SJCRH30 (cell line): ENCODE measurements around the gene ITFG2. TPM values are rescaled to one million over a fixed set of nuclear protein-coding genes. Genes with fewer than 3 reads are reported as not detected.
"Not testable (repeated sequence)": the region's sequence is repeated elsewhere in the genome, so short reads cannot be mapped to it uniquely, and the experiment has no call there.

Experiments used
- DNase-seq, 2 experiments: peaks; one replicate each; pipeline ENCODE4 v3.0.0-alpha.2; 2015 to 2020
- H3K27ac ChIP-seq: fragments of 250-450 bp; sonication (Bioruptor Pico); 2 replicates; pipeline ENCODE4 v1.5.1; 2020; ENCODE audit warnings: mild to moderate bottlenecking, moderate library complexity
- H3K27me3 ChIP-seq: fragments of 250-450 bp; sonication (Bioruptor Pico); 2 replicates; pipeline ENCODE4 v1.5.1; 2020; ENCODE audit warnings: mild to moderate bottlenecking, moderate library complexity
- H3K36me3 ChIP-seq: fragments of 250-450 bp; sonication (Bioruptor Pico); 2 replicates; pipeline ENCODE4 v1.5.1; 2020; ENCODE audit warnings: mild to moderate bottlenecking, moderate library complexity
- H3K4me1 ChIP-seq: fragments of 250-450 bp; sonication (Bioruptor Pico); 2 replicates; pipeline ENCODE4 v1.5.1; 2020; ENCODE audit warnings: mild to moderate bottlenecking, moderate library complexity
- H3K4me3 ChIP-seq: fragments of 250-450 bp; sonication (Bioruptor Pico); 2 replicates; pipeline ENCODE4 v1.5.1; 2020; ENCODE audit warnings: mild to moderate bottlenecking, moderate library complexity
- H3K9me3 ChIP-seq: fragments of 250-450 bp; sonication (Bioruptor Pico); replicated peaks from 2 replicates; pipeline ENCODE4 v1.5.1; 2020; ENCODE audit warnings: mild to moderate bottlenecking, moderate library complexity
- total RNA-seq: library from RNA; depleted of rRNA; stranded (reverse); fragments of >200 nt; shearing (Covaris generic); gene quantifications from 2 replicates; pipeline ENCODE4 v1.2.3, GENCODE V29; 2014; rRNA removed

Gene ITFG2
- total RNA-seq, 1 experiment from 2014 or later: 28.6 TPM

DNA sequence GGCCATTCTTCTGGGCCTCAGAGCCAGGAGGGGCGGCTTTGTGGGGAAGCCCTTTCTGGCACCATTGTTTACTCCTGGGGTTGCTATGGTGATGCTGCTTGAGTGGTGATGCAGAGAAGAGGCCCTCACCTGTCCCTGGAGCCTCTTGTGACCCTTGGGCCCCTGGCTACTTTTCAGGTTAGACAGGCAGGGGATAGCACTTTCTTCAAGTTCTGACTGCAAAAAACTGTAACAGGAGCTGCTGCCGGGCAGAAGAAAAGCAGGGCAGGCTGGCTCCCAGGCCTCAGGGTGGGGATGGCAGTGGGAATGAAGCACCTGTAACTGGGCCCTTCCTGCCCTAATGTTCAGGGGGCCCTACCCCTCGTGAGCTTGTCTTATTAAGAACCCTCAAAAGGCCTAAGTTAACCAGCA is 44.6 kb downstream of the ITFG2 start, which contains the start of gene TEX52:
Gene TEX52 (minus strand): TSS at position 19 of the 411 bp plus-strand sequence. CDS start 13 bp downstream, at position 6.
- Histone ChIP-seq H3K27me3 (no peaks in the 10 kb centered on the region), H3K27ac (no peak within 1 kb of the TSS), H3K4me1 (no peaks in the 10 kb centered on the region), H3K9me3 (no peaks in the 10 kb centered on the region), H3K4me3 (no peak within 1 kb of the TSS), H3K36me3 (peaks cover 42% of the 10 kb centered on the region)
- DNase-seq: no peak

DNA sequence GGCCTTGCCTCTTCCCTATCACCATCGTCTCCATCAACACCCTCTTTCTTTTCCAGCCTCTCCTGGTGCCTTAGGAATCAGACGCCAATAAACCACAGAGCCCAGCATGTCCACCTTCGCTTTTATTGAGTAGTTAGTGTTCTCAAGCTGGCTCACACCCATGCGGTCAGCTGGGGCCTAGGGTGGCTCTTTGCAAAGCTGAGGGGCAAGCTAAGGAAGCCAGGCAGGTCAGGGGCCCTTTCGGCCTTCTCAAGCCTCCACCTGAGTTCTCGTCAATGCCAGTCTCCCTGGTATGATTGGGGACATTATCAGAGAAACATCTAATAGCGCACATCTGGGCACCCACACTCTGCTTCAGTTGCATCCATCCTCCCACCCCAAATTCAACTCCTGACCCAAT is 45.1 kb downstream of the ITFG2 start:
- H3K27me3 ChIP-seq: no peaks in the 10 kb centered on the region
- no peaks in the 10 kb centered on the region for H3K4me1 ChIP-seq
- H3K36me3 ChIP-seq: peaks cover 47% of the 10 kb centered on the region
- no peak overlapping the region for H3K4me3 ChIP-seq
- H3K9me3 ChIP-seq: no peaks in the 10 kb centered on the region
- H3K27ac ChIP-seq: no peak overlapping the region
- no peak for DNase-seq

DNA sequence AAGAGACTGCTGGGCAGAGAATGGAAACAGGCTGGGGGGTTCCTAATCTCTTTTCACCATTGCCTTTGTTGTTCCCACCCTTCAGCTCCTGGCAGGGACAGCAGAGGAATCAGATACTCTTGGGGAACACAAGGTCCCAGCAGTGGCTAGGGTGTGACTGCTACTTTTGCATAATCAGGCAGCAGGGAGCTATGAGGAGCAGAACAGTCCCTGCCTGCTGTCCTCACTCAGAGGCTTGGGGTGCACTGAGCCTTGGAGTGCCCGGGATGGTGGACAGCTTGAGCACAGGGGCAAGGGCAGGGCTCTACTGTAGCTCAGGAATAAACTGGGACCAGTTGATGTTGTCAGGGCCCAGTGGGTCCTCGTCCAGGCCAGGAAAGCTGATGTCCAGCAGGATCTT is 45.9 kb downstream of the ITFG2 start:
- Histone ChIP-seq H3K9me3 (no peaks in the 10 kb centered on the region), H3K27ac (no peak overlapping the region), H3K4me1 (no peaks in the 10 kb centered on the region), H3K4me3 (no peak overlapping the region), H3K36me3 (peaks cover 55% of the 10 kb centered on the region), H3K27me3 (no peaks in the 10 kb centered on the region)
- DNase-seq: no peak

DNA sequence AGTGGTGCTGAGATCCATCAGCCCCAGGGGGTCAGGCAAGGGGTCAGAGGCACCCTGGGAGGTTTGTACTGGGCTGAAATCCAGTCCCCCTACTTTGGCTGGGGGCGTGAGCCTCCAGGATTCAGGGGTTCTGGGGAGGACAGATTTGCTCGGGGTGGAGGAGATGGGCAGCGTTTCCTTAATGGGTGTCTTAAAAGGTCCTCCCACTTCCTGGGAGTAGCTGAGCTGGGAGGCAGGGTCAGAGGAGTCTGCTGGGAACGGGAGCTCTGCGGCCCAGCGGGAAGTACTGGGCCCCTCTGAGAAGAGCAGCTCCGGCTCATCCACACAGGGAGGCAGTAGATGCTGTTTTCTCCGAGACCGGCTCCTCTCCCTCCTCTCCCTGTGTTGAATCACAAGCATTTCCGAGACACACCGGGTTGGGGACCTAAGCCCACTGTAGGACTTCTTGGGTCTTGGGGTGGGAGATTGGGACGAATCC is 46.5 kb downstream of the ITFG2 start:
- Histone ChIP-seq H3K36me3 (peaks cover 60% of the 10 kb centered on the region), H3K9me3 (no peaks in the 10 kb centered on the region), H3K27me3 (no peaks in the 10 kb centered on the region), H3K4me1 (no peaks in the 10 kb centered on the region), H3K4me3 (no peak overlapping the region), H3K27ac (no peak overlapping the region)
- DNase-seq: no peak

DNA sequence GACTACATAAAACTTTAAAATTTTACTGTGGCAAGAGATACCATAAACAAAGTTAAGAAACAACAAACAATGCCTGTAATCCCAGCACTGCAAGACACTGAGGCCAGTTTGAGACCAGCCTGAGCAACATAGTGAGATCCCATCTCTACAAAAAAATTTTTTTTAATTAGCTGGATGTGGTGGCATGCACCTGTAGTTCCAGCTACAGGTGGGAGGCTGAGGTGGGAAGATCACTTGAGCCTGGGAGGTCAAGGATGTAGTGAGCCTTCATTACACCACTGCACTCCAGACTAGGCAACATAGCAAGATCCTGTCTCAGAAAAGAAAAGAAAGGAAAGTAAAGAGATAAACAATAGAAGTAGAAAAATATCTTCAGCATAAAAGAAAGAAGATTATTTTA is 47.7 kb downstream of the ITFG2 start:
- H3K9me3 ChIP-seq: no peaks in the 10 kb centered on the region
- H3K4me1 ChIP-seq: no peaks in the 10 kb centered on the region
- no peak overlapping the region for H3K4me3 ChIP-seq
- peaks cover 70% of the 10 kb centered on the region for H3K36me3 ChIP-seq
- no peaks in the 10 kb centered on the region for H3K27me3 ChIP-seq
- DNase-seq: no peak
- no peak overlapping the region for H3K27ac ChIP-seq

DNA sequence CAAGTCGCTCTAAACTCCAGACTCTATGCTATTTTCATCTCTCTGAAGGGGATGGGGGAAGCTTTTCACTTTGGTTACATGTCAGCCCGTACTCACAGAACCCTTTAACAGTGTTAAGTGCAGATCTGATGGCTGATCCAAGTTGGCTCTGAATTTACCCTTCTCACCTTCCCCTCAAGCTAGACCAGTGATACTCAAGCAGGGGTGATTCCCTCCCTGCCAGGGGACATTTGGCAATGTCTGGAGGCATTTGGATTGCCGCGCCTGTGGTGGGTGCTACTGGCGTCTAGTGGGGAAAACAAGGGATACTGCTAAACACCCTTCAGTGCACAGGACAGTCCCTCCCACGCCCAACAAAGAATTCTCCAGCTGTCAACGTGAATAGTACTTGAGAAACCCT is 50.4 kb downstream of the ITFG2 start:
- Histone ChIP-seq H3K9me3 (no peaks in the 10 kb centered on the region), H3K4me3 (no peak overlapping the region), H3K4me1 (no peaks in the 10 kb centered on the region), H3K27me3 (no peaks in the 10 kb centered on the region), H3K36me3 (peaks cover 92% of the 10 kb centered on the region), H3K27ac (no peak overlapping the region)
- DNase-seq: no peak

DNA sequence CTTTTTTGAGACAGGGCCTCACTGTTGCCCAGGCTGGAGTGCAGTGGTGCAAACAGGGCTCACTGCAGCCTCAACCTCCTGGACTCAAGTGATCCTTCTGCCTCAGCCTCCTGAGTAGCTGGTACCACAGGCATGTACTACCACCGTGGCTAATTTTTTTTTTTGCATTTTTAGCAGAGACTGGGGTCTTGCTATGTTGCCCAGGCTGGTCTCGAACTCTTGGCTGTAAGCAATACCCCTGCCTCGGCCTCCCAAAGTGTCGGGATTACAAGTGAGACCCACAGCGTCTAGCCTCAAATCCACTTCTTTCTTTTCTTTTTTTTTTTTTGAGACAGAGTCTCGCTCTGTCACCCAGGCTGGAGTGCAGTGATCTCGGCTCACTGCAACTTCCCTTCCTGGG is 50.9 kb downstream of the ITFG2 start:
- H3K36me3 ChIP-seq: peaks cover 92% of the 10 kb centered on the region
- not testable (repeated sequence) for H3K27me3 ChIP-seq, H3K27ac ChIP-seq, DNase-seq, H3K4me3 ChIP-seq, H3K9me3 ChIP-seq, H3K4me1 ChIP-seq

DNA sequence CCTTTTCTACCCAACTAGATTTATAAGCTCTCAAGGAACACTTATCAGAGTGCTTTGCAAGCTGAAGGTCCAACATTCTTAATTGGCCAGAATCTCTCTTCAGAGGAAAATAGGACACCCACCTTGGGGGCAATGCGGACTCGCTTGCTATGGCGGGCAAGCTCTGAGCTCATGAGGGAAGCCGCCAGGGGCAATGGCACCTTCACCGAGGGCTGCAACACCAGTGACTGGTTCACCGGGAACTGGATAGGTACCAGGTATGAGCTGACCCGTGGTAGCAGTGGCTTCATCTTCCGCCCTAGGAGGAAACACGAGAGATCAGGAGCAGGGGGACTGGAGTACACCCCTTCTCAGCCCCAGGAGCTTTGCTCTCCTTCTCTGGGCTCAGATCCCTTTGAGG is 51.7 kb downstream of the ITFG2 start:
- H3K4me1 ChIP-seq: no peaks in the 10 kb centered on the region
- no peak overlapping the region for H3K27ac ChIP-seq
- no peak for DNase-seq
- H3K9me3 ChIP-seq: no peaks in the 10 kb centered on the region
- H3K27me3 ChIP-seq: no peaks in the 10 kb centered on the region
- H3K4me3 ChIP-seq: no peak overlapping the region
- H3K36me3 ChIP-seq: peaks cover 92% of the 10 kb centered on the region

DNA sequence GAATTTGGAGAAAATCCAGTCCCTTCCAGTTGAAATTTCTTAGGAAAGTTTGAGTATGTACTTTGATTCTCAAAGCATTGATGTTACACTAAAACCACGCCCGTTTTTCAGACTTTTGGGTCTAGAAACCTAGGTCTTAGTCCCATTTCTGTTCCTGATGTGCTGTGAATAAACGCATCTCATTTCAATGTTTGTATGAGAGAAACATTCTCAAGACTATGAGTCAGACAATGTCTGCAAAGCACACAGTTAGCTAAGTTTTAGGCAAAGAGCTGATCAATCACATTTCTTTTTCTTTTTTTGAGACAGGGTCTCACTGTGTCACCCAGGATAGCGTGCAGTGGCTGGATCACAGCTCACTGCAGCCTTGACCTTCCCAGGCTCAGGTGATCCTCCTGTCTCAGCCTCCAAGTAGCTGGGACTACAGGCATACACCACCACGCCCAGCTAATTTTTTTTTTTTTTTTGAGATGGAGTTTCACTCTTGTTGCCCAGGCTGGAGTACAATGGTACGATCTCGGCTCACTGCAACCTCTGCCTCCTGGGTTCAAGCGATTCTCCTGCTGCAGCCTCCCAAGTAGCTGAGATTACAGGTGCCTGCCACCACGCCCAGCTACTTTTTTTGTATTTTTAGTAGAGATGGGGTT is 56.6 kb downstream of the ITFG2 start:
- H3K9me3 ChIP-seq, H3K4me3 ChIP-seq, H3K27me3 ChIP-seq, H3K27ac ChIP-seq, DNase-seq, H3K4me1 ChIP-seq: not testable (repeated sequence)
- H3K36me3 ChIP-seq: peaks cover 89% of the 10 kb centered on the region

Other genes with a start within 250 kb of the ITFG2 start
- gene FKBP4, start 17.7 kb upstream of the ITFG2 start, total RNA-seq: 112 and 116 TPM in 2 replicates
- gene NRIP2, start 22.4 kb downstream of the ITFG2 start, total RNA-seq: 1.7 and 1.8 TPM in 2 replicates
- 0.20 TPM in 1 of 2 replicates, not detected in the other for gene TEX52, start 44.4 kb downstream of the ITFG2 start, total RNA-seq
- gene FOXM1, start 64.5 kb downstream of the ITFG2 start, total RNA-seq: 107 and 111 TPM in 2 replicates
- 57.8 and 60.9 TPM in 2 replicates for gene RHNO1, start 64.6 kb downstream of the ITFG2 start, total RNA-seq
- 40.4 and 45.2 TPM in 2 replicates for gene TULP3, start 78.2 kb downstream of the ITFG2 start, total RNA-seq
- gene TEAD4, start 146.7 kb downstream of the ITFG2 start, total RNA-seq: 58.2 and 59.0 TPM in 2 replicates